Forelimb muscle (tissue), 1 donor: ENCODE measurements around the gene RNASE12. TPM values are rescaled to one million over a fixed set of nuclear protein-coding genes. Genes with fewer than 3 reads are reported as not detected.
A peak's percentile ranks its signal among the peaks of the same experiment; 100 is the strongest.
"Not testable (repeated sequence)": the region's sequence is repeated elsewhere in the genome, so short reads cannot be mapped to it uniquely, and the experiment has no call there.

Source experiments
- DNase-seq: peaks from one replicate; pipeline ENCODE4 v3.0.0-alpha.2; 2013; ENCODE audit warnings: low read depth
- polyA plus RNA-seq: library from polyadenylated mRNA; unstranded; fragments of 120-200 nt; gene quantifications from one replicate; pipeline ENCODE4 v1.2.1, GENCODE V29; 2013; ENCODE audit not compliant: insufficient read length

RNASE12 gene
- polyA plus RNA-seq, 1 donor = not detected

DNA sequence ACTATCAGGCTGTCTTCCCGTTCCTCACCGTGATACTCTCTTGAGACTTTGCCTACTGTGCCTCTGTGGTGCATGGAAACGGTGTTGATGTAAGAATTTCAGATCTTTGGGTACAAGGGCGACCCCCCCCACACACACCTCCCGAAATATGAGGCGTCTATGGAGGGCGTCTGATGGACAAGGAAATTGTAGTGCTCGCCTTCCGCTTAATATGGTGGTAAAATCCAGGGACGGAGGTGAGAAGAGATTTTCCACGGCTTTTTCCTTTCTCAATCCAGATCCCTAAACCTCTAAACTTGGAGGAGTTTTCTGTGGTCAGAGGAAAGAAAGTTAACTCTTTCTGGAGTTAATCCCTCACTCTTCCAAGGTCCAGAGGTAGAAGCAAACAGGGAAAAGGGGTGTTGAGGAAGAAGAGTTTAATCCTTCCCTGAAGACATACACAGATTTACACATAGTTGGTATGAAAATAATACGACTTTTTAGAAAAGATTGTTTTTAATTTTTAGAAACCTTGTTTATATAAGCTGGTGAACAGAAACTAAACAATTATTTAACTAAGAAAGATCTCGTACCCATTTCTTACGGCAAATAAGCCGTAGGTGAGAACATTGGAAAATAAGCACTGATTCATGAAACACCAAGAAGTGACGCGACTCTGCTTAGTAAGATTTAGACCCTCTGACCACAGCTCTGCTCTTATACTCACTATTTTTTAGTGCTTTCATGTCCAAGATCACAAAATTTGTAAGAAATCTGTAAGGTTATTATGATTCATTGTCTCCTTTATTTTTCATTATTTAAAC is 23.1 kb upstream of the RNASE12 start:
- no peak for DNase-seq

- DNase-seq = peak; percentile 80
These were observed 22.2 kb upstream of the RNASE12 start for GRCh38 chr14:20613094-20614037.

- no peak for DNase-seq
These were observed 21.2 kb upstream of the RNASE12 start for GRCh38 chr14:20612403-20612802.

GRCh38 chr14:20611277-20611676 is 20.1 kb upstream of the RNASE12 start:
- no peak for DNase-seq

DNA sequence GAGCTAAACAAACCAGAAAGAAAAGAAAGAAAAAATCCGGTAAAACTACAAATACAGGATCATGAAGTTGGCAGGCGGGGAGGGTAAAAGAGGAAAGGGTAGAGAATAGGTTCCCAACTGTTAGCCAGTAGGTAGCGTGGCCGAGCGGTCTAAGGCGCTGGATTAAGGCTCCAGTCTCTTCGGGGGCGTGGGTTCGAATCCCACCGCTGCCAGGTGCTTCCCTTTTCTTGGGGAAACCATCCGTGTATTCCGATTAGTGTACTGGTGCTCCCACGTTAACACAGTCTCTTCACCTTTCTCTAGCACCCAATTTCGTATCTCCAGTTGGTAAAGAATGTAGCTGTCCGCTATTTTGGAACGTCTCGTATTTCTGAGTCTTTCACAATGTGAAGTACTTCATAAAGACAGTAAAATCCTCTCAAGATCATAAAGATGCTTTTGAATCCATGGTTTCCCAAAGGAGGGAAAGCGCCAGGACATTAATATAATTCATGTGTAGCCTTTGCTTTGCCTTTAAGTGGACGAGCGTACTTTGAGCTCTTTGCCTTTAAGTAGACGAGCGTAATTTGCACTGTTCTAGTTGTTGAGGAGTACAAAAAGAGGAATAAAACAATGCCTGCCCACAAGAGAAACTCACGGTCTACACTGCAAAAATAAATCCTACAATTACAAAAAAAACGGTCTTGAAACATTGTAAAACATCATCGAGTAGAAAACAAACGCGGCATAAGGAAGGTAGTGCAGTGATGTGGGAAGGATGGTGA is 19.0 kb upstream of the RNASE12 start:
- no peak for DNase-seq

DNA sequence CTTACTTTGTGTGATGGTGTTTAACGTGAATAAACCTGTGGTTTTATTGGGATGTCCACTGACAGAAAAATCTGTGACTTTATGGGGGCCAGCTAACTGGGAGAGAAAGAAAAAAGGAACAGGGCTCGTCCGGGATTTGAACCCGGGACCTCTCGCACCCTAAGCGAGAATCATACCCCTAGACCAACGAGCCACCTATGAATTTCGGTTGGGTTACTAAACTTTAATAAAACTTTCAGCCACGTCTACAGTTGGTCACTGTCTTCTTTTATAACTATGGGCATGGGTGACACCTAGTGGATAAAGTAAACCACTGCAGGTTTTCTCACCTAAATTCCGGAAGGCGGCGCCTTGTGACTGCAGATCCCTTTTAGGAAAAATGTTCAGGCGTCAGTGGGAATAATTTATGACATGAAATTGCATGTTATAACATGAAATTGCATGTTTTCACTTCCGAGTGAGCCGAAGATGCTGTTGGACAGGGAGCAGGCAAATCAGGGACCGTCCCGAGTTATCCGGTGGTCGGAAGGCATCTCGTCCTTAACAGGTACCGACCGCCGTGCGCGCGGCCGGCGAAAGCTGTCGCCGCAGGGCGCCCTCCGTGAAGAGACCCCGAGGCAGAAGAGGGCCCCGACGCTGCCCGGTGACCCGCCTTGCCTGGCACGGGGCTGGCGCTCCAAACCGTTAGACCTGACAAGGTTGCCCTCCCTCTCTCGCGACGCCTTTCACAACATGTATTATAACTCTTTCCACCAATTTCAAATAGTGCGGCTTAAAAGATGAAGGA is 18.2 kb upstream of the RNASE12 start:
- DNase-seq = peak; percentile 78

- no peak for DNase-seq
These were observed 17.4 kb upstream of the RNASE12 start for GRCh38 chr14:20608383-20609110.

DNA sequence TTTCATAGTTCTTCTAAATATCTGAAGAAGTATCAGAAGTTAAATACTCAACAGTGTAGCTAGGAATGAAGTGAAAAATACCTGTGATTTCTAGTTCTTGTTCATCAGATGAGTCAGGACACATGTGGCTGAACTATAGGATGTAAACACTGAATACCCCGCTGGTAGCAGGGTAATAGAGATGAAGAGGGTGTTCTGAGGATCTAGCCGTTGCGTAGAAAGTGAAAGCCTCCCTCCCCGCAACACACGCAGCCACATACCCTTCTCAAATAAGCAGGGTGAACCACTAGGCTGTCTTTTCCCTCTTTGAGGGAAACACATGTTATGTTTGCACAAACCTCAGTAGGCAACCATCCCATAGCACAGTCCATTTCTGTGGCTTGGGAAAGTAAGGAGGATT is 16.4 kb upstream of the RNASE12 start:
- no peak for DNase-seq

- no peak for DNase-seq
These were observed 15.7 kb upstream of the RNASE12 start for GRCh38 chr14:20606902-20607242.

DNA sequence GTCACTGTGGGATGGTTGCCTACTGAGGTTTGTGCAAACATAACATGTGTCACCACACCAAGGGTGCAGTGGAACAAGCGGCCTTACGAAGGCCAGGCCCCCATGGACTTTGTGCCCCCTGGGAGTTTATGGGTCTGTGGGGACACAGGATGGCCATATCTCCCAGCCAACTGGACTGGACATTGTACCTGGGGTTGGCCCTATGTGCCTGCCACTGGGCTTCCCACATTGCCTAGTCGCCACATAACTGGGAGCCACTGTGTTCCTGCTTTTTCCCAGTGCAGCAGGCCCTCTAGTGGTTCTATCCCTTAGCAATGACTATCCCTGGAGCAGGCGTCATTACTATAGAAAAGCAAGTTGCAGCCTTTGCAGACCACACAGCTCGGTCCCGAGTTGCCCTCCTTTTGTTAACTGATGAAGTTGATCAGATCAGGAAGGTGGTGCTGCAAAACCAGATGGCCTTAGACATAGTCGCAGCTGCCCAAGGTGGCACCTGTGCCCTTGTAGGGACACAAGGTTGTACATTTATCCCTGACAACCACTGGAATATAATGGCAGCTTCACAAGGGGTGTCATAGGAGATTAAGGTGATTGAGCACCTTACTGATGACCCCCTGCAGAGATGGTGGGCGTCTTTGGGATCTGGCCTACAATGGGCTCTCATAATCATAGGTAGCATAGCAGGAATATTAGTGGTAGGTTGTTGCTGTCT is 15.2 kb upstream of the RNASE12 start:
- no peak for DNase-seq

DNA sequence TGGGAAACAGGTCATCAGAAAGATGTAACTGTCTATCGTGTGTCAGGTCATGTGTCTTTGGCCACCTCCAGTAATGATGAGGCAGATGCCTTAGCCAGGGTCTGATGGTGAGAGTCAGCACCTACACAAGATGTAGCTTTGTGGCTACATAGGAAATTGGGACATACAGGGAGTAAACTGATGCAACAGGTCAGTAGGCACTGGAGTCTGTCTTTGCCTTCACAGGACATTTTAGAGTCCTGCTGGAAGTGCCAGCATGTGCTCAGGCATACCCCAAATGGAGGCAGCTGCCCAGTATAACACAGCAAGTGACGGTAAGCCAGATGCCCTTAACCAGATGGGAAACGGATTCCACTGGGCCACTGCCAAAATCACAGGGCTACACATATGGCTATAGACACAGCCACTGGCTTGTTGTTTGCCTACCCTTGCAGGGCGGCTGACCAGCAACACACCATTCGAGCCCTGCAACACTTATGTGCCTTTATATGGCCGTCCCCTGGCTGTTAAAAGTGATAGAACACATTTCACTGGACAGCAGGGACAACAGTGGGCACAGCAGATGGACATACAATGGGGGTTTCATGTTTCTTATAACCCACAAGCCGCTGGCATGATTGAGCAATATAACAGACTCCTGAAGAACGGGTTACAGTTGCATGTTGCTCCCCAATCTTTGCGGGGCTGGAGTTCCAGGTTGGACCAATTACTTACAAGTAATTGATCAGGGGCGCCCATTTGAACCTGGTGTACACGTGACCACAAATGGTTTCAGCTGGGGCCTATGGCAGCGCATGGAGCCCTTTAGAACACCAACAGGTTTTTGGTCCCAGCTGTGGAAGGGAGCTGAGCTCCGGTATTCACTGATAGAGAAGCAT is 12.9 kb upstream of the RNASE12 start:
- DNase-seq = no peak

- DNase-seq = no peak
These were observed 11.4 kb upstream of the RNASE12 start for GRCh38 chr14:20602583-20602982.

- DNase-seq = no peak
These were observed 10.3 kb upstream of the RNASE12 start for GRCh38 chr14:20601522-20601921.

GRCh38 chr14:20597108-20597507 is 5.9 kb upstream of the RNASE12 start:
- DNase-seq = no peak

GRCh38 chr14:20595726-20596125 is 4.5 kb upstream of the RNASE12 start:
- DNase-seq = not testable (repeated sequence)

- DNase-seq = no peak
These were observed 1.4 kb upstream of the RNASE12 start for GRCh38 chr14:20592574-20592973.

- DNase-seq = no peak
These were observed 3.6 kb downstream of the RNASE12 start, which contains the start of gene RNASE11 for GRCh38 chr14:20587489-20588154. RNASE11 (minus strand) TSS chr14:20588001.

DNA sequence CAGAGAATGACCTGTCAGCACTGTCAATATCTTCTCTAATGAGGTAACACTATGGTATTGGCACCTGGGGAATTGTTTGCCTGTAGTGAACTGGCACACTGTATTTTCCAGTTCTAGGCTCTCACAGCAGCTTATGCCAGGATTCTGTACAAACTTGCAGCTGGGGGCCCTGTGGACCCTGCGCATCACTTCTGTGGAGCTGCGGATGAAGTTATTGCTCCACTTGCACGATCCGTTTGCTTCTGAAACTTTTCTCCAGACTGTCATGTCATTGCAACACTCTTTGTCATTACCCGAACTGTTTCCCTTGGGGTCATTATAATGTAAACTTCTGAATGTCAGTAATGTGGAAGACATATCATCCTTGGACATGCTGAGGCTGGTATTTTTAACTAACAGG is 7.3 kb downstream of the RNASE12 start:
- no peak for DNase-seq
